Measurements from ENCODE around the gene PRKAG1. TPM values are rescaled to one million over a fixed set of nuclear protein-coding genes. Genes with fewer than 3 reads are reported as not detected.

Gene PRKAG1
- polyA plus RNA-seq, 2 of the 4 experiments (the other 2 are of a cell fraction): 40.0 to 100 TPM

GRCh38 chr12:49061157-49061650 lies 42.6 kb upstream of the PRKAG1 start:
- FAIRE-seq (no peak), ATAC-seq (no peak; a peak in 1 of 6 replicates), DNase-seq (ENCODE audit: low read depth in 1 of 2, low spot score in 1 of 2) (peak in 1 of 2 experiments; percentile 51)
- Histone ChIP-seq H3K27ac (peak overlapping the region; percentile 94 to 99), H3K4me1 (peaks cover 30% of the 10 kb centered on the region), H3K9me3 (no peaks in the 10 kb centered on the region), H3K4me2 (peak overlapping the region; percentile 96), H3K4me3 (peak overlapping the region; percentile 81)
- CTCF ChIA-PET: interaction anchor here (1.0 to 7.8 kb wide), 5 partner anchors 9 to 35 kb away, joined by 3 to 166 read pairs (median 5); partner anchors contain the start of genes DHH and RHEBL1
- POLR2A ChIA-PET: interaction anchor here (1.7 kb wide), 1 partner anchor 9 kb away, joined by 4 read pairs; no protein-coding TSS in a partner anchor
- TF ChIP-seq PHF8 (IDR thresholded peaks at IDR 0.05; ENCODE audit: borderline replicate concordance, low read depth): 0 out of 2 replicates have a peak, but pooled peaks have one; percentile 0
- TF ChIP-seq NPAS2 (CRISPR knock-in tag; IDR thresholded peaks at IDR 0.05; ENCODE audit: borderline replicate concordance): no peak
- WGBS (ENCODE audit: missing lambda C conversion rate): 4% methylated on average over 16 of the region's 16 CpGs

- Histone ChIP-seq H3K9me3 (no peaks in the 10 kb centered on the region), H3K4me3 (peak within 1 kb of the TSS; percentile 81), H3K27ac (peak within 1 kb of the TSS; percentile 94 to 99), H3K4me1 (peaks cover 34% of the 10 kb centered on the region), H3K4me2 (peak within 1 kb of the TSS; percentile 96)
- ATAC-seq (peak; percentile 75 to 81), DNase-seq (ENCODE audit: low read depth in 1 of 2, low spot score in 1 of 2) (peak; percentile 95 to 98), FAIRE-seq (no peak)
- CTCF ChIA-PET: interaction anchor here (1.0 to 1.9 kb wide), 4 partner anchors 9 to 61 kb away, joined by 3 to 5 read pairs (median 4); partner anchors contain the start of gene RHEBL1
- POLR2A ChIA-PET: interaction anchor here (1.7 to 2.2 kb wide), 2 partner anchors 10 to 12 kb away, joined by 4 to 7 read pairs; no protein-coding TSS in a partner anchor
- 2% methylated on average over 55 of the region's 74 CpGs for WGBS (ENCODE audit: missing lambda C conversion rate)
- TF ChIP-seq HOXA7 (CRISPR knock-in tag; IDR thresholded peaks at IDR 0.05) (no peak; the same call in 1 of the 2 replicates), USF2 (IDR thresholded peaks at IDR 0.05) (peak; percentile 62), HMGXB4 (CRISPR knock-in tag; IDR thresholded peaks at IDR 0.05; ENCODE audit: borderline replicate concordance) (peak; percentile 98), RARB (CRISPR knock-in tag; IDR thresholded peaks at IDR 0.05) (no peak), RCOR1 (IDR thresholded peaks at IDR 0.05; ENCODE audit: low read depth, low read length) (0 out of 2 replicates have a peak, but pooled peaks have one; percentile 30), HES2 (IDR thresholded peaks at IDR 0.05) (no peak), EHMT2 (IDR thresholded peaks at IDR 0.05; ENCODE audit: low read depth) (no peak), MYC (IDR thresholded peaks at IDR 0.05; ENCODE audit: borderline replicate concordance, low read length) (peak; percentile 99), EP300 (IDR thresholded peaks at IDR 0.05) (no peak), NFE2L2 (conservative IDR thresholded peaks at IDR 0.05; ENCODE audit: low read length) (peak; percentile 85), KDM1A (IDR thresholded peaks at IDR 0.05; ENCODE audit: low read depth) (no peak), MAFK (IDR thresholded peaks at IDR 0.05; ENCODE audit: partially characterized antibody) (peak; percentile 74), BCL3 (IDR thresholded peaks at IDR 0.05) (peak; percentile 52; the same call in 1 of the 3 replicates), CBX2 (IDR thresholded peaks at IDR 0.05; ENCODE audit: borderline replicate concordance, low read depth) (no peak), GATA3 (IDR thresholded peaks at IDR 0.05; ENCODE audit: borderline replicate concordance) (peak; percentile 43; the same call in 1 of the 2 replicates), CEBPB (IDR thresholded peaks at IDR 0.05) (0 out of 4 replicates have a peak, but pooled peaks of 1 of the 2 experiments have one; percentile 27), PBX3 (IDR thresholded peaks at IDR 0.05) (peak; percentile 99), POLR2A (IDR thresholded peaks at IDR 0.05; ENCODE audit: low read length) (peak; percentile 59), FOSL2 (IDR thresholded peaks at IDR 0.05) (no peak), FOSL2 (CRISPR knock-in tag; IDR thresholded peaks at IDR 0.05) (peak; percentile 70), ESRRA (IDR thresholded peaks at IDR 0.05; ENCODE audit: borderline replicate concordance, low read length) (peak; percentile 50; the same call in 1 of the 2 replicates), RFX5 (IDR thresholded peaks at IDR 0.05) (no peak), MAX (IDR thresholded peaks at IDR 0.05) (peak; percentile 100), NPAS2 (CRISPR knock-in tag; IDR thresholded peaks at IDR 0.05; ENCODE audit: borderline replicate concordance) (peak; percentile 90), RAD21 (conservative IDR thresholded peaks at IDR 0.05 in 1 of 2, IDR thresholded peaks at IDR 0.05 in 1 of 2) (no peak), HOXB5 (CRISPR knock-in tag; IDR thresholded peaks at IDR 0.05) (peak; percentile 67; the same call in 1 of the 2 replicates), HEYL (CRISPR knock-in tag; IDR thresholded peaks at IDR 0.05) (no peak), CHD4 (IDR thresholded peaks at IDR 0.05; ENCODE audit: borderline replicate concordance) (no peak), RNF2 (IDR thresholded peaks at IDR 0.05; ENCODE audit: borderline replicate concordance, low read depth) (no peak)
These were observed 41.9 kb upstream of the PRKAG1 start, which contains the start of gene KMT2D for GRCh38 chr12:49060237-49061156. TSS of gene KMT2D (minus strand) at chr12:49060794. CDS start at chr12:49055324, 5,470 bp downstream.

Data from A549 (cell line).